Hepatocyte (in vitro differentiated cells): ENCODE data around the gene ARID5A. TPM values are rescaled to one million over a fixed set of nuclear protein-coding genes. Genes with fewer than 3 reads are reported as not detected.

Experiments
- DNase-seq: peaks from one replicate; pipeline ENCODE4 v3.0.0-alpha.2; 2016; ENCODE audit warnings: low spot score
- H2AFZ ChIP-seq: fragments of 200-600 bp; sonication (generic); 2 replicates; pipeline ENCODE4 v1.6.0; 2016; ENCODE audit warnings: antibody characterized with exemption, mild to moderate bottlenecking
- H3K27ac ChIP-seq: fragments of 200-600 bp; sonication (generic); 2 replicates; pipeline ENCODE4 v1.5.1; 2016; ENCODE audit warnings: mild to moderate bottlenecking
- H3K27me3 ChIP-seq: fragments of 200-600 bp; sonication (generic); 2 replicates; pipeline ENCODE4 v1.6.1; 2016
- H3K36me3 ChIP-seq: fragments of 200-600 bp; sonication (generic); replicated peaks from 2 replicates; pipeline ENCODE4 v1.5.1; 2016; ENCODE audit warnings: low read depth; ENCODE audit not compliant: insufficient read depth
- H3K4me1 ChIP-seq: fragments of 200-600 bp; sonication (generic); 2 replicates; pipeline ENCODE4 v1.5.1; 2016; ENCODE audit warnings: mild to moderate bottlenecking, moderate library complexity; ENCODE audit not compliant: insufficient read depth
- H3K4me2 ChIP-seq: fragments of 200-600 bp; sonication (generic); 2 replicates; pipeline ENCODE4 v1.6.0; 2016
- H3K4me3 ChIP-seq: fragments of 200-600 bp; sonication (generic); 2 replicates; pipeline ENCODE4 v1.5.1; 2016; ENCODE audit warnings: mild to moderate bottlenecking
- H3K79me2 ChIP-seq: fragments of 200-600 bp; sonication (generic); 2 replicates; pipeline ENCODE4 v1.6.0; 2017; ENCODE audit warnings: mild to moderate bottlenecking
- H3K9me2 ChIP-seq: fragments of 200-600 bp; sonication (generic); replicated peaks from 2 replicates; pipeline ENCODE4 v1.6.0; 2017; ENCODE audit warnings: mild to moderate bottlenecking; ENCODE audit not compliant: insufficient read depth
- H3K9me3 ChIP-seq: fragments of 200-600 bp; sonication (generic); 2 replicates; pipeline ENCODE4 v1.5.1; 2016; ENCODE audit warnings: low read depth, mild to moderate bottlenecking
- H4K20me1 ChIP-seq: fragments of 200-600 bp; sonication (generic); 2 replicates; pipeline ENCODE4 v1.6.0; 2016; ENCODE audit warnings: mild to moderate bottlenecking; ENCODE audit not compliant: insufficient read depth, poor library complexity, severe bottlenecking
- CTCF ChIP-seq: fragments of 200-600 bp; sonication (generic); IDR thresholded peaks from 2 replicates; pipeline ENCODE4 v1.5.1; 2016; ENCODE audit warnings: antibody characterized with exemption, mild to moderate bottlenecking; ENCODE audit not compliant: poor library complexity
- EZH2 ChIP-seq: fragments of 200-600 bp; sonication (generic); IDR thresholded peaks from 2 replicates; pipeline ENCODE4 v1.6.1; 2016; ENCODE audit warnings: antibody characterized with exemption, mild to moderate bottlenecking, borderline replicate concordance
- EZH2phosphoT487 ChIP-seq: fragments of 200-600 bp; sonication (generic); IDR thresholded peaks from one replicate; pipeline ENCODE4 v1.6.1; 2018; ENCODE audit warnings: antibody characterized with exemption, mild to moderate bottlenecking, low read depth, moderate library complexity; ENCODE audit not compliant: unreplicated experiment, severe bottlenecking
- WGBS: methylation state at CpG from one replicate; pipeline ENCODE4 v1.1.6; 2016; ENCODE audit warnings: low lambda C conversion rate; ENCODE audit errors: missing lambda C conversion rate; 5-methylcytosine and 5-hydroxymethylcytosine counted together
- polyA plus RNA-seq: library from polyadenylated mRNA; unstranded; fragments of >200 nt; fragmentation: Nextera tagmentation; extraction: Ambion mirVana; gene quantifications from 2 replicates; pipeline ENCODE4 v1.2.1, GENCODE V29; 2016
- total RNA-seq: library from RNA; depleted of rRNA; stranded (reverse); fragments of >200 nt; gene quantifications from 2 replicates; pipeline ENCODE4 v1.2.3, GENCODE V29; 2014

ARID5A gene
- 4.9 and 6.9 TPM in 2 replicates for total RNA-seq
- polyA plus RNA-seq = 11.9 and 13.3 TPM in 2 replicates

- Histone ChIP-seq H3K4me2 (peak within 1 kb of the TSS; percentile 98), H3K4me1 (peaks cover 27% of the 10 kb centered on the region), H3K36me3 (no peaks in the 10 kb centered on the region), H3K9me3 (no peaks in the 10 kb centered on the region), H3K9me2 (no peaks in the 10 kb centered on the region), H3K27ac (peak within 1 kb of the TSS; percentile 61), H4K20me1 (peaks cover 18% of the 10 kb centered on the region), H3K4me3 (peak within 1 kb of the TSS; percentile 61), H3K79me2 (peaks cover 13% of the 10 kb centered on the region), H3K27me3 (peaks cover 22% of the 10 kb centered on the region), H2AFZ (peak within 1 kb of the TSS; percentile 8)
- TF ChIP-seq EZH2phosphoT487 = no peak
- no peak for TF ChIP-seq CTCF
- no peak for TF ChIP-seq EZH2
- 2% methylated on average over 48 of the region's 69 CpGs for WGBS
- peak; percentile 96 for DNase-seq
These were observed at the start of gene ARID5A for GRCh38 chr2:96536445-96537065. Gene ARID5A (plus strand): TSS chr2:96536752. CDS start chr2:96536827, 75 bp downstream.

- H3K27me3 ChIP-seq = no peaks in the 10 kb centered on the region
- 88% methylated on average over 3 of the region's 3 CpGs for WGBS
- no peaks in the 10 kb centered on the region for H4K20me1 ChIP-seq
- H3K4me3 ChIP-seq = no peak overlapping the region
- no peaks in the 10 kb centered on the region for H3K79me2 ChIP-seq
- no peak for DNase-seq
- no peak overlapping the region for H3K27ac ChIP-seq
- no peak for TF ChIP-seq CTCF
- TF ChIP-seq EZH2phosphoT487 = no peak
- no peak for TF ChIP-seq EZH2
- H3K9me3 ChIP-seq = no peaks in the 10 kb centered on the region
- H3K4me2 ChIP-seq = no peak overlapping the region
- H3K4me1 ChIP-seq = no peaks in the 10 kb centered on the region
- no peak overlapping the region for H2AFZ ChIP-seq
- H3K36me3 ChIP-seq = no peaks in the 10 kb centered on the region
- H3K9me2 ChIP-seq = no peaks in the 10 kb centered on the region
These were observed 47.3 kb upstream of the ARID5A start for GRCh38 chr2:96489261-96489660.

- Histone ChIP-seq H3K4me1 (no peaks in the 10 kb centered on the region), H3K79me2 (no peaks in the 10 kb centered on the region), H3K4me3 (no peak overlapping the region), H3K9me3 (no peaks in the 10 kb centered on the region), H3K27ac (no peak overlapping the region), H4K20me1 (no peaks in the 10 kb centered on the region), H3K9me2 (no peaks in the 10 kb centered on the region), H3K27me3 (no peaks in the 10 kb centered on the region), H2AFZ (no peak overlapping the region), H3K4me2 (no peak overlapping the region), H3K36me3 (no peaks in the 10 kb centered on the region)
- no peak for TF ChIP-seq EZH2
- TF ChIP-seq CTCF = no peak
- no peak for TF ChIP-seq EZH2phosphoT487
- no peak for DNase-seq
- WGBS = 86% methylated on average over 1 of the region's 1 CpG
These were observed 46.9 kb upstream of the ARID5A start for GRCh38 chr2:96489663-96490062.
